HG03571 (cell line): ENCODE data around the gene FKBP11.
"Not testable (repeated sequence)": the region's sequence is repeated elsewhere in the genome, so short reads cannot be mapped to it uniquely, and the experiment has no call there.

Experiments
- ATAC-seq: cut with Tn5 transposase; IDR thresholded peaks from one replicate; pipeline ENCODE4 v1.9.1; 2021; ENCODE audit not compliant: unreplicated experiment

The FKBP11 gene

DNA sequence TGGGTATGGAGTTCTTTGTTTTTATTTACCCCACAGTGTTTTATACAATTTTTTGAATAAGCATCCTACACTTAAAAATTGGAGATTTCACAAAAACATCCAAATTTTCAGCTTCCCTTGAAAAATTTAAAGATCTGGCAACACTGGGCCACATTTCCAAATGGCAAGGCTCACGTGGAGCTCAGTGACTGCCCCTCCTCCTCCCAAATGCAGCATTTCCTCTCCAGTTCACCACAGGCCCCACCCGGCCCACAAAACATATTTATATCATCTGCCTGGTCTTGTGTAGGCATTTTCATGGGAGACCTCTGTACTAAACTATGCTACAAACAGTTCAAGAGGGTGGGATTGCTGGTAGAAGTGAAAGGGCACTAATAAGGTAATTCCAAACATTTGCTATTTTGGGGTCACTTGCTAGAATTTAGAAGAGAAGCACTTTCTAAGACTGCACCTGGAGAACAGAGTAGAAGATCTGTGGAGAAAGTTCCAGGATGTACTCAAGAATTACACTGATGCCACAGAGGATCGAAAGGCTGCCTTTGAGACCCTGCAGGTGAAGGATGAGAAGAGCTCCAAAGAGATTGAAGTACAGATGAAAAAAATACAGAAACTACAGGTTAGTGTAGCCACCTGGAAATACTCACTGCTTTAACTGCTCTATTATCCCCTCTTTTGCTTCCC lies 7.3 kb downstream of the FKBP11 start:
- ATAC-seq = no peak

DNA sequence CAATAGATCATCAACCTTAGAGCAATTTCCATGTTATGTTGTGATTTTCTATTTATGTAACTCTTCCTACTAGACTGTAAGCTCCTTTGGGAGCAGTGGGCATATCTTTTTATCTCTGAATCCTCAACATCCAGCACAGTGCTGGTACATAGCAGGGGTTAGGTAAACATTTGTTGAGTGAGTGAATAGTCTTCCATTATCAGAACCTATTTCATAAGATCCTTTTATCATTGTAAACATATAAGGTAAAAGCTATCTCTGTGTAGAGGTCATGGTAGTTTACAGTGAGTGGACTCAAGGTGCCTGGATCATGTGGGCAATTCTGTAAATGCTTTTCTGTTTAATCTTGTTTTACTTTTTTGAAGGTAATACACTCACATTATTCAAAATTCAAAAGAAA lies 15.1 kb downstream of the FKBP11 start:
- no peak for ATAC-seq

- not testable (repeated sequence) for ATAC-seq
These were observed 15.6 kb downstream of the FKBP11 start for GRCh38 chr12:48909698-48910097.

- ATAC-seq = no peak
These were observed 18.0 kb downstream of the FKBP11 start for GRCh38 chr12:48907245-48907644.

- no peak for ATAC-seq
These were observed 21.3 kb downstream of the FKBP11 start for GRCh38 chr12:48903982-48904411.

DNA sequence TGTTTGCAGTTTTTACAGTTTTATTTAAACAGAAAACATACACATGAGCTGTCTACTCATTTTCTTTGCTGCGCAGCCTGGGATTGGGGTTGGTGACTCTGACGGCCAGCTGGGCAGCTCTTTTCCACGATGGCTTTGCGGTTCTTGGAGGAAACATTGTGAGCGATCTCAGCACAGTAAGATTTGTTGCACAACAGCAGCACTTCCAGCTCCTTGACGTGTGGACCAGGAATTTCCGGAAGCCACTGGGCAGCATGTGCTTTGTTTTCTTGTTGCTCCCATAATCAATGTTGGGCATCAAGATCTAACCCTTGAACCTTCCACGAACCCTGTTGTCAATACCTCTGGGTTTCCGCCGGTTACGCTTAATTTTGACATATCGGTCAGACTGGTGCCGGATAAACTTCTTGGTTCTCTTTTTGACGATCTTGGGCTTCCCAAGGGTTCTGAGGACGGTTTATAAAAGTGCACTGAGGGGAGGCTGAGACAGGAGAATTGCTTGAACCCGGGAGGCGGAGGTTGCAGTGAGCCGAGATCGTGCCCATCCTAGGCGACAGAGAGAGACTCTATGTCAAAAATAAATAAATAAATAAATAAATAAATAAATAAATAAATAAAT lies 21.8 kb downstream of the FKBP11 start:
- ATAC-seq = no peak

- ATAC-seq = no peak
These were observed 24.0 kb downstream of the FKBP11 start for GRCh38 chr12:48901278-48901677.

DNA sequence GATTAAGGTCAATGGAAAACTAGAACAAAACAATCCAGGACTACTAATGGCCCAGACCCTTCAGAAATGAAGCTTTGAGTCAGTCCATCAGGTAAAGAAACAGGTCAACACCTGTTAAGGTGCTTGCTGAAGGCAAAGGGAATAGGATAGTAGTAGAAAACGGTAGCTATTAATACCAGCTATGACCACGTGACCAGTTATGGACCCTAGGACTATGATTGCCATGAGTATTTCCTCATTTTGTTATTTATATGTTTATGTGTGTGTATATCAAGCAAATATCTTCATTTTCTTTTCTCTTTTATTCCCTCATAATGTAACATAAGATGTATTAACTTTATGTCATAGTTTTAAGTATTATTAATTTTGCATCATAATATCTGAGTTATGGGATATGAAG lies 25.6 kb downstream of the FKBP11 start:
- no peak for ATAC-seq

GRCh38 chr12:48894271-48894670 lies 31.0 kb downstream of the FKBP11 start:
- no peak for ATAC-seq

GRCh38 chr12:48890657-48891418 lies 34.5 kb downstream of the FKBP11 start:
- ATAC-seq = no peak

DNA sequence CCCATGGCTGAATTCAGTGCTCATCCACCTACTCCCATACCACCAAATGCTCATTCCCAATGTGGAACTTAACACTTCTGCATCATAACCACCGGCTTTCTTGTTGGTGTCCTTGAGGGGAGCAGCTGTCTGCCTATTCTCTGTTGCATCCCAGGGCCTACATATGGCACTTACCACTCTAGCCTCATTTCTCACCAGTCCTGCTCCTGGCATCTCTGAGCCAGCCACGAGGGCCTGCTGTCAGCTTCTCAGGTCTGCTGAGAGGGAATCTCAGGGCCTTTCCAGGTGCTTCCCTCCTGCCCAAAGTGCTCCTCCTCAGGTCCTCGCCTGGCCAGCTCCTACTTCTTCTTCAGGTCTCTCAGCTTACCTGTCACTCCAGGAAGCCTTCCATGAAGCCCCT lies 35.6 kb downstream of the FKBP11 start:
- no peak for ATAC-seq

- no peak for ATAC-seq
These were observed 41.8 kb downstream of the FKBP11 start for GRCh38 chr12:48883305-48884161.

GRCh38 chr12:48882972-48883304 lies 42.4 kb downstream of the FKBP11 start:
- ATAC-seq = no peak

DNA sequence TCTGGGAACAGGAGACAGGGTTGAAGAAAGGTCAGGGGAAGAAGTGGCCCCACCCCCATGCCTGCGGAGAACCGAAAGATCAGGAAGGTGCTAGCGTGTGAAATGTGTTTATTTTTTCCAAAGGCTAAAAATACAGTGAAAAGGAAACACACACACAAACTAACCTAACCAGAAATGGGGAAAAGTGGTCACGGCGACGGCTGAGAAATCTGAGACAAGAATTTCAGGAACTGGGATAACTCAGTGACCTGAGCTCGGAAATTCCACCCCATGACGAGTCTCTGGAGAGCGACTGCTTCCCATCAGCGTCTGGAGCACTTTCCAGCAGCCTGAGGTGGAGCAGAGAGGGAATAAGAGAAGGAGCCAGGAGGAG lies 43.0 kb downstream of the FKBP11 start:
- ATAC-seq = no peak

DNA sequence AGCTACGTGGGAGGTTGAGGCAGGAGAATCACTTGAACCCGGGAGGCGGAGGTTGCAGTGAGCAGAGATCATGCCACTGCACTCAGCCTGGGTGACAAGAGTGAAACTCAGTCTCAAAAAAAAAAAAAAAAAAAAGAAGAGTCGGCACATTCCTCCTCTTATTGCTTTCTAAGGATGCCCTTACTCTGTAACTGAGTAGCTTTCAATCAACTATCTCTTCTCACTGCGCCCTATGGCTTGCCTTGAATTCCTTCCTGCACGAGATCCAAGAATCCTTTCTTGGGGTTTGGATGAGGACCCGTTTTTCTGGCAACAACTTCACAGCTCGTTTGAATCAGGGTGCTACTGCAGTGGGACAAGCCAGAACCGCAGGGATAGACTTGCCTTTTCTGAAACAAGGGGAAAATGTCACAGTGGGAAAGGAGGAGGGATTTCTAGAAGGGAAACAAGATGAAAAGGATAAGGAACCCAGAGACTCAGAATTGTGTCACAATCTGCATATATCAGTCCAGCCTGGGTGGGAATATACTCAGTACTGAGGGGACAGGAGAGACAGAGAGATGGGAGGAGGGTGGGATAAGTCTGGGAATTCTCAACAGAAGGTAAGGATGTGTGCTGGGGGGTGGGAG lies 43.5 kb downstream of the FKBP11 start:
- no peak for ATAC-seq

DNA sequence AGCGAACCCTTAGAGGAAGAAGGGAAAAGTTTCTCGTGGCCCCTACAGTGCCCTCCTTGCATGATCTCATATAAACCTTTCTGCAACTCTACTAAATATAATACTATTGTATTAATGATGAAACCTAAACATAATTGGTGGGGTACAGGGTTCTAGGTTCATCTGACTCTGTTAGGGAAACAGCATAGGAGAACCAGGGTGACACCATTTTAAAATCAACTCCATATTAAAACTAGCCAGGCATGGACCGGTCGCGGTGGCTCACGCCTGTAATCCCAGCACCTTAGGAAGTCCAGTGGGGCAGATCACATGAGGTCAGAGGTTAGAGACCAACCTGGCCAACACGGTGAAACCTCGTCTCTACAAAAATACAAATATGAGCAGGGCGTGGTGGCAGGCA lies 44.6 kb downstream of the FKBP11 start:
- ATAC-seq = no peak

DNA sequence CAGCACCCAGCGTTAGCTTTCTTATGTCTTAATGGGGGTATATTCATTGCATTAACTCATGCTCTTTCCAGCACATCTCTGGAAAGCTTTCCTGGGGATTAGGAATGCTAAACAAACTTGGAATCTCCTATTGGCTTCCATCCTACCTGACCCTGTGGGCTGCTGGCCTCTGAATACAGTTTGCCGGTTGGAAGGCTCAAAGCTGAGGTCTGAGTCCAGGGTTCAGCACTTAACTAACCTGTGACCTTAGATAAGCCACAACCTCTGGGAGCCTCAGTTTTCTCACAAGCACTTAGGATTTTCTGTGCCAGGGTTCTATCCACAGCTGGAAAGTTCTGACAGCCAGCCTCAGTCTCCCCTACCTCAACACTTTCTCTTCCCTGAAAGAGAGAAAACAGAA lies 46.7 kb downstream of the FKBP11 start:
- ATAC-seq = no peak

GRCh38 chr12:48875944-48876515 lies 49.3 kb downstream of the FKBP11 start:
- no peak for ATAC-seq

DNA sequence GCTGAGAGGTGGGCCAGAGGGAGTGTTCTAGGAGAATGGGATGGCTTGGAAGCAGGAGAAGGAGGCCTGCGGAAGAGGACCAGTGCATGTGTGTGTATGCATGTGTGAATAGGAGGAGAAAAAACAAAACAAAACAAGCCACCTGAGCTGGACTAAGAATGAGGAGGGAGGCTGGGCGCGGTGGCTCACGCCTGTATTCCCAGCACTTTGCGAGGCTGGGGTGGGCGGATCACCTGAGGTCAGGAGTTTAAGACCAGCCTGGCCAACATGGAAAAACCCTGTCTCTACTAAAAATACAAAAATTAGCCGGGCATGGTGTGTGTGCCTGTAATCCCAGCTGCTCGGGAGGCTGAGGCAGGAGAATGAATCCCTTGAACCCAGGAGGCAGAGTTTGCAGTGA lies 51.8 kb downstream of the FKBP11 start:
- ATAC-seq = not testable (repeated sequence)

GRCh38 chr12:48873096-48873495 lies 52.2 kb downstream of the FKBP11 start:
- ATAC-seq = no peak
